Activated CD4-positive, CD25-positive, alpha-beta regulatory T cell treated with anti-CD3 and anti-CD28 coated beads, Interleukin-2, amount 50 U/mL, for 16 hours (primary cell): ENCODE data around the gene IL17C.
A peak's percentile ranks its signal among the peaks of the same experiment; 100 is the strongest.

Experiments used
- DNase-seq: peaks from one replicate; pipeline ENCODE4 v3.0.0-alpha.2; 2020; ENCODE audit warnings: low read depth, low spot score

Gene IL17C

GRCh38 chr16:88685156-88686061 lies 47.0 kb downstream of the IL17C start:
- no peak for DNase-seq

GRCh38 chr16:88686062-88686438 lies 47.7 kb downstream of the IL17C start:
- no peak for DNase-seq

- peak; percentile 69 for DNase-seq
Measured at GRCh38 chr16:88686439-88687253, 48.3 kb downstream of the IL17C start, which contains the start of gene SNAI3. TSS of gene SNAI3 (minus strand) at chr16:88686507. CDS start at chr16:88686406, 101 bp downstream.

GRCh38 chr16:88687254-88687576 lies 48.8 kb downstream of the IL17C start:
- DNase-seq: no peak

GRCh38 chr16:88687676-88688012 lies 49.3 kb downstream of the IL17C start:
- DNase-seq: no peak

GRCh38 chr16:88688013-88688778 lies 49.8 kb downstream of the IL17C start:
- DNase-seq: no peak
